Stimulated activated CD4-positive, alpha-beta T cell treated with anti-CD3 and anti-CD28 coated beads, Interleukin-12 subunit alpha, Interleukin-12 subunit beta, amount 100 ng/mL, for 24 hours (primary cell): ENCODE data around the gene VPS37C.

Source experiments
- DNase-seq, 2 experiments: peaks; one replicate each; pipeline ENCODE4 v3.0.0-alpha.2; 2020; ENCODE audit warnings: low read depth in 2 of 2

The VPS37C gene

GRCh38 chr11:61118004-61118403 lies 43.2 kb downstream of the VPS37C start:
- DNase-seq = no peak

GRCh38 chr11:61117168-61117520 lies 44.1 kb downstream of the VPS37C start:
- no peak for DNase-seq

GRCh38 chr11:61116426-61117167 lies 44.6 kb downstream of the VPS37C start:
- DNase-seq = no peak

GRCh38 chr11:61115498-61116224 lies 45.6 kb downstream of the VPS37C start:
- DNase-seq = no peak

GRCh38 chr11:61114913-61115312 lies 46.3 kb downstream of the VPS37C start:
- DNase-seq = no peak

GRCh38 chr11:61113201-61113600 lies 48.0 kb downstream of the VPS37C start:
- no peak for DNase-seq

GRCh38 chr11:61112575-61112974 lies 48.7 kb downstream of the VPS37C start:
- no peak for DNase-seq

- DNase-seq = peak in 1 of 2 experiments; percentile 58
Observed at GRCh38 chr11:61111786-61112517, 49.3 kb downstream of the VPS37C start.

GRCh38 chr11:61111050-61111435 lies 50.2 kb downstream of the VPS37C start:
- no peak for DNase-seq

- no peak for DNase-seq
Observed at GRCh38 chr11:61110255-61111049, 50.8 kb downstream of the VPS37C start.

- no peak for DNase-seq
Observed at GRCh38 chr11:61109671-61110070, 51.6 kb downstream of the VPS37C start.

GRCh38 chr11:61108847-61109585 lies 52.2 kb downstream of the VPS37C start:
- DNase-seq = no peak

GRCh38 chr11:61107888-61108287 lies 53.3 kb downstream of the VPS37C start:
- DNase-seq = no peak

- no peak for DNase-seq
Observed at GRCh38 chr11:61106894-61107470, 54.2 kb downstream of the VPS37C start.

GRCh38 chr11:61106296-61106695 lies 54.9 kb downstream of the VPS37C start:
- no peak for DNase-seq

GRCh38 chr11:61104963-61105362 lies 56.3 kb downstream of the VPS37C start:
- DNase-seq = no peak

GRCh38 chr11:61103851-61104423 lies 57.3 kb downstream of the VPS37C start:
- DNase-seq = no peak

- no peak for DNase-seq
Observed at GRCh38 chr11:61102667-61103571, 58.3 kb downstream of the VPS37C start.

- no peak for DNase-seq
Observed at GRCh38 chr11:61098778-61099177, 62.4 kb downstream of the VPS37C start.
